ENCODE data around the gene OAF. TPM values are rescaled to one million over a fixed set of nuclear protein-coding genes. Genes with fewer than 3 reads are reported as not detected.
A peak's percentile ranks its signal among the peaks of the same experiment; 100 is the strongest.

The OAF gene
- total and polyA plus RNA-seq, 4 donors = 15.0 to 151 (median 82.0) TPM

DNA sequence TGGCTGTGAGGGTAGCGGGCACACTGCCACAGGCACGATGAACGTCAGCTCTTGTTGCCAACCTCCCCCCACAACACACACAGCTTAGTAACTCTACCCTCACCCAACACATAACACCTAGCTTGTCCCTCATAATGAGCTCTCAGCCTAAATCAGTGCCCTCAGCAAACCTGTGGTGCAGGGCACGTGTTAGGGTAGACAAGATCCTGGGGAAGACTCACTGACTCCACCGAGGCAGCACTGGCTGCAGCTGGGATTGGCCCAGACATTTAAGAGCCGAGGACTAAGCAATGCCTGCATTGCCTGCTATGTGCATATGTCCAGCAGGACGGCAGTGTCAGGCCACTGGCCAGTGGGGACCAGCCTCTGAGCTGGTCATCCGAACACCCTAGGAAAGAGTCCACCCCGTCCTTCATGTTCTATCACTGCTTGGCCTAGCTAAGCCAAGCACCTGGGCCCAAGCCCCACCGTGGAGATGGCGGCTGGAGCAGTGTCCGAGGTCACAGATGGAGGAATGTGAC is 40.0 kb upstream of the OAF start:
- Histone ChIP-seq H3K4me3 (ENCODE audit: low read depth in 1 of 3, low read length in 3 of 3) (no peak overlapping the region), H3K36me3 (ENCODE audit: control insufficient read depth in 4 of 4, insufficient read depth in 3 of 4, low read depth in 1 of 4, low read length in 3 of 4) (peaks cover 0 to 1% (median 0%) of the 10 kb centered on the region in 4 donors), H3K9me3 (ENCODE audit: control insufficient read depth in 4 of 4, low read length in 3 of 4) (no peaks in the 10 kb centered on the region), H3K27me3 (ENCODE audit: control insufficient read depth in 4 of 4, insufficient read depth in 4 of 4, low read length in 3 of 4) (no peaks in the 10 kb centered on the region), H3K9ac (ENCODE audit: low read depth in 1 of 2, low read length in 2 of 2) (no peak overlapping the region), H3K27ac (ENCODE audit: low read depth in 1 of 2, low read length in 2 of 2) (no peak overlapping the region), H3K4me1 (ENCODE audit: control insufficient read depth in 4 of 4, insufficient read depth in 4 of 4, low read length in 3 of 4) (peaks cover 6 to 27% (median 15%) of the 10 kb centered on the region in 4 donors)
- WGBS = 84% methylated on average over 12 of the region's 12 CpGs
- TF ChIP-seq, protein P1, sequence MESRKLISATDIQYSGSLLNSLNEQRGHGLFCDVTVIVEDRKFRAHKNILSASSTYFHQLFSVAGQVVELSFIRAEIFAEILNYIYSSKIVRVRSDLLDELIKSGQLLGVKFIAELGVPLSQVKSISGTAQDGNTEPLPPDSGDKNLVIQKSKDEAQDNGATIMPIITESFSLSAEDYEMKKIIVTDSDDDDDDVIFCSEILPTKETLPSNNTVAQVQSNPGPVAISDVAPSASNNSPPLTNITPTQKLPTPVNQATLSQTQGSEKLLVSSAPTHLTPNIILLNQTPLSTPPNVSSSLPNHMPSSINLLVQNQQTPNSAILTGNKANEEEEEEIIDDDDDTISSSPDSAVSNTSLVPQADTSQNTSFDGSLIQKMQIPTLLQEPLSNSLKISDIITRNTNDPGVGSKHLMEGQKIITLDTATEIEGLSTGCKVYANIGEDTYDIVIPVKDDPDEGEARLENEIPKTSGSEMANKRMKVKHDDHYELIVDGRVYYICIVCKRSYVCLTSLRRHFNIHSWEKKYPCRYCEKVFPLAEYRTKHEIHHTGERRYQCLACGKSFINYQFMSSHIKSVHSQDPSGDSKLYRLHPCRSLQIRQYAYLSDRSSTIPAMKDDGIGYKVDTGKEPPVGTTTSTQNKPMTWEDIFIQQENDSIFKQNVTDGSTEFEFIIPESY (IDR thresholded peaks at IDR 0.05) = no peak
- TF ChIP-seq NR2F2 (IDR thresholded peaks at IDR 0.05) (no peak), GABPA (IDR thresholded peaks at IDR 0.05 in 1 of 2, conservative IDR thresholded peaks at IDR 0.05 in 1 of 2) (no peak)
- TF ChIP-seq, protein P2, sequence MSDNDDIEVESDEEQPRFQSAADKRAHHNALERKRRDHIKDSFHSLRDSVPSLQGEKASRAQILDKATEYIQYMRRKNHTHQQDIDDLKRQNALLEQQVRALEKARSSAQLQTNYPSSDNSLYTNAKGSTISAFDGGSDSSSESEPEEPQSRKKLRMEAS (IDR thresholded peaks at IDR 0.05) = no peak
- TF ChIP-seq, protein P3, sequence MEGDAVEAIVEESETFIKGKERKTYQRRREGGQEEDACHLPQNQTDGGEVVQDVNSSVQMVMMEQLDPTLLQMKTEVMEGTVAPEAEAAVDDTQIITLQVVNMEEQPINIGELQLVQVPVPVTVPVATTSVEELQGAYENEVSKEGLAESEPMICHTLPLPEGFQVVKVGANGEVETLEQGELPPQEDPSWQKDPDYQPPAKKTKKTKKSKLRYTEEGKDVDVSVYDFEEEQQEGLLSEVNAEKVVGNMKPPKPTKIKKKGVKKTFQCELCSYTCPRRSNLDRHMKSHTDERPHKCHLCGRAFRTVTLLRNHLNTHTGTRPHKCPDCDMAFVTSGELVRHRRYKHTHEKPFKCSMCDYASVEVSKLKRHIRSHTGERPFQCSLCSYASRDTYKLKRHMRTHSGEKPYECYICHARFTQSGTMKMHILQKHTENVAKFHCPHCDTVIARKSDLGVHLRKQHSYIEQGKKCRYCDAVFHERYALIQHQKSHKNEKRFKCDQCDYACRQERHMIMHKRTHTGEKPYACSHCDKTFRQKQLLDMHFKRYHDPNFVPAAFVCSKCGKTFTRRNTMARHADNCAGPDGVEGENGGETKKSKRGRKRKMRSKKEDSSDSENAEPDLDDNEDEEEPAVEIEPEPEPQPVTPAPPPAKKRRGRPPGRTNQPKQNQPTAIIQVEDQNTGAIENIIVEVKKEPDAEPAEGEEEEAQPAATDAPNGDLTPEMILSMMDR (IDR thresholded peaks at IDR 0.05; ENCODE audit: low read depth, low read length, missing input control) = no peak
- peak; percentile 31 for DNase-seq (ENCODE audit: low spot score)

DNA sequence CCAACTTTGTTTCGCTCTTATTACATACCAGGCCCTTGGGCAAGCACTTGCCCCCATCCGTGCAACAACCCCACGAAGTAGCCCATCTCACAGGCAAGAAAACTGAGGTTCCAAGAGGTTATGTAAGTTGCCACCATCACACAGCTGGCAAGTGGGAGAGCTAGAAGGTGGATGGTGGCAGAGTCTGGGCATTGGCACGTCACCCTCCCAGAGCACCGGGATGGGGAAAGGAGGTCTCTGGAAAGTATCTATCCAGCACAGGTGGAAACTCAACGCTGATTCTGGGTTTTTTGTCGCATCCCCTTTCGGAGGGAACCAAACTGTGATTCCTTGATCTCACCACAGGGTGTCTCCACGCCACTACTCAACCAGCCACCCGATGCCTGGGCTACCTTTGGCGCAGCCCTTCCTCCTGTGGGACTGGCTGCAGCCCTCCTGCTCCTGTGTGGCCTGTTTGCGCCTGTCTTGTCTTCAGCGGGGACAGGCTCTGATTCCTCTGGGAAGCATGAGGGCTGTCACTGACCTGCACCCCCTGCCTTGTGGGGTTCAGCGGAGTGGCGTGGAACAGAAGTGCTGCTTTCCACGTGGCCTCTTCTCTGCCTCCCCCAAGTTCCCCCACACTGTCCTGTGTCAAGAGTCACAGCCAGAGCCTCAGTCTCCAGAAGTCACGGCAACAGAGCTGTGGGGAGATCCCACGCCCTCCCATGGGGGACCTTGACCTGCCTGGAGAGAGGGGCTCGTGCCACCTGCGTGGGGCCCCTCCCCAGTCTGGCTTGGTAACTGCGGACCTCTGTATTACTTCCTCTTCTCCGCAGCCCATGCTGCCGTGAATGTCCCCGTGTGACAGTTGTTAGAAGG is 38.5 kb upstream of the OAF start:
- peaks cover 6 to 27% (median 15%) of the 10 kb centered on the region in 4 donors for H3K4me1 ChIP-seq (ENCODE audit: control insufficient read depth in 4 of 4, insufficient read depth in 4 of 4, low read length in 3 of 4)
- no peak overlapping the region for H3K4me3 ChIP-seq (ENCODE audit: low read depth in 1 of 3, low read length in 3 of 3)
- H3K9ac ChIP-seq (ENCODE audit: low read depth in 1 of 2, low read length in 2 of 2) = no peak overlapping the region
- H3K36me3 ChIP-seq (ENCODE audit: control insufficient read depth in 4 of 4, insufficient read depth in 3 of 4, low read depth in 1 of 4, low read length in 3 of 4) = peaks cover 0 to 3% (median 0%) of the 10 kb centered on the region in 4 donors
- DNase-seq (ENCODE audit: low spot score) = peak; percentile 47
- no peaks in the 10 kb centered on the region for H3K27me3 ChIP-seq (ENCODE audit: control insufficient read depth in 4 of 4, insufficient read depth in 4 of 4, low read length in 3 of 4)
- WGBS = 39% methylated on average over 24 of the region's 24 CpGs
- no peak overlapping the region for H3K27ac ChIP-seq (ENCODE audit: low read depth in 1 of 2, low read length in 2 of 2)
- no peaks in the 10 kb centered on the region for H3K9me3 ChIP-seq (ENCODE audit: control insufficient read depth in 4 of 4, low read length in 3 of 4)
- TF ChIP-seq, protein P4, sequence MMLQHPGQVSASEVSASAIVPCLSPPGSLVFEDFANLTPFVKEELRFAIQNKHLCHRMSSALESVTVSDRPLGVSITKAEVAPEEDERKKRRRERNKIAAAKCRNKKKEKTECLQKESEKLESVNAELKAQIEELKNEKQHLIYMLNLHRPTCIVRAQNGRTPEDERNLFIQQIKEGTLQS (IDR thresholded peaks at IDR 0.05) = no peak
- TF ChIP-seq, protein P3 (IDR thresholded peaks at IDR 0.05; ENCODE audit: low read depth, low read length, missing input control) = peak; percentile 90
- TF ChIP-seq TAF1 (conservative IDR thresholded peaks at IDR 0.05) = no peak
- TF ChIP-seq NR2F2 (IDR thresholded peaks at IDR 0.05) = no peak
- no peak for TF ChIP-seq HNF4A (conservative IDR thresholded peaks at IDR 0.05)
- no peak for TF ChIP-seq JUND (IDR thresholded peaks at IDR 0.05)
- no peak for TF ChIP-seq YY1 (IDR thresholded peaks at IDR 0.05)
- TF ChIP-seq EGR1 (IDR thresholded peaks at IDR 0.05; ENCODE audit: low read depth in 2 of 2) = no peak
- no peak for TF ChIP-seq FOXA1 (IDR thresholded peaks at IDR 0.05)
- TF ChIP-seq, protein P1 (IDR thresholded peaks at IDR 0.05) = no peak
- TF ChIP-seq GABPA (IDR thresholded peaks at IDR 0.05 in 1 of 2, conservative IDR thresholded peaks at IDR 0.05 in 1 of 2) = no peak
- TF ChIP-seq RAD21 (IDR thresholded peaks at IDR 0.05) = peak; percentile 98 to 99
- TF ChIP-seq, protein P2 (IDR thresholded peaks at IDR 0.05) = no peak
- TF ChIP-seq HNF4G (IDR thresholded peaks at IDR 0.05) = no peak
- no peak for TF ChIP-seq SP1 (IDR thresholded peaks at IDR 0.05)
- TF ChIP-seq, protein P5, sequence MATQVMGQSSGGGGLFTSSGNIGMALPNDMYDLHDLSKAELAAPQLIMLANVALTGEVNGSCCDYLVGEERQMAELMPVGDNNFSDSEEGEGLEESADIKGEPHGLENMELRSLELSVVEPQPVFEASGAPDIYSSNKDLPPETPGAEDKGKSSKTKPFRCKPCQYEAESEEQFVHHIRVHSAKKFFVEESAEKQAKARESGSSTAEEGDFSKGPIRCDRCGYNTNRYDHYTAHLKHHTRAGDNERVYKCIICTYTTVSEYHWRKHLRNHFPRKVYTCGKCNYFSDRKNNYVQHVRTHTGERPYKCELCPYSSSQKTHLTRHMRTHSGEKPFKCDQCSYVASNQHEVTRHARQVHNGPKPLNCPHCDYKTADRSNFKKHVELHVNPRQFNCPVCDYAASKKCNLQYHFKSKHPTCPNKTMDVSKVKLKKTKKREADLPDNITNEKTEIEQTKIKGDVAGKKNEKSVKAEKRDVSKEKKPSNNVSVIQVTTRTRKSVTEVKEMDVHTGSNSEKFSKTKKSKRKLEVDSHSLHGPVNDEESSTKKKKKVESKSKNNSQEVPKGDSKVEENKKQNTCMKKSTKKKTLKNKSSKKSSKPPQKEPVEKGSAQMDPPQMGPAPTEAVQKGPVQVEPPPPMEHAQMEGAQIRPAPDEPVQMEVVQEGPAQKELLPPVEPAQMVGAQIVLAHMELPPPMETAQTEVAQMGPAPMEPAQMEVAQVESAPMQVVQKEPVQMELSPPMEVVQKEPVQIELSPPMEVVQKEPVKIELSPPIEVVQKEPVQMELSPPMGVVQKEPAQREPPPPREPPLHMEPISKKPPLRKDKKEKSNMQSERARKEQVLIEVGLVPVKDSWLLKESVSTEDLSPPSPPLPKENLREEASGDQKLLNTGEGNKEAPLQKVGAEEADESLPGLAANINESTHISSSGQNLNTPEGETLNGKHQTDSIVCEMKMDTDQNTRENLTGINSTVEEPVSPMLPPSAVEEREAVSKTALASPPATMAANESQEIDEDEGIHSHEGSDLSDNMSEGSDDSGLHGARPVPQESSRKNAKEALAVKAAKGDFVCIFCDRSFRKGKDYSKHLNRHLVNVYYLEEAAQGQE (IDR thresholded peaks at IDR 0.05) = no peak
